GM04504 (cell line): Measurements from ENCODE around the gene PCED1B.
"Not testable (repeated sequence)": the region's sequence is repeated elsewhere in the genome, so short reads cannot be mapped to it uniquely, and the experiment has no call there.

Experiments
- DNase-seq: peaks from one replicate; pipeline ENCODE4 v3.0.0-alpha.2; 2012; ENCODE audit warnings: low read depth

The PCED1B gene

DNA sequence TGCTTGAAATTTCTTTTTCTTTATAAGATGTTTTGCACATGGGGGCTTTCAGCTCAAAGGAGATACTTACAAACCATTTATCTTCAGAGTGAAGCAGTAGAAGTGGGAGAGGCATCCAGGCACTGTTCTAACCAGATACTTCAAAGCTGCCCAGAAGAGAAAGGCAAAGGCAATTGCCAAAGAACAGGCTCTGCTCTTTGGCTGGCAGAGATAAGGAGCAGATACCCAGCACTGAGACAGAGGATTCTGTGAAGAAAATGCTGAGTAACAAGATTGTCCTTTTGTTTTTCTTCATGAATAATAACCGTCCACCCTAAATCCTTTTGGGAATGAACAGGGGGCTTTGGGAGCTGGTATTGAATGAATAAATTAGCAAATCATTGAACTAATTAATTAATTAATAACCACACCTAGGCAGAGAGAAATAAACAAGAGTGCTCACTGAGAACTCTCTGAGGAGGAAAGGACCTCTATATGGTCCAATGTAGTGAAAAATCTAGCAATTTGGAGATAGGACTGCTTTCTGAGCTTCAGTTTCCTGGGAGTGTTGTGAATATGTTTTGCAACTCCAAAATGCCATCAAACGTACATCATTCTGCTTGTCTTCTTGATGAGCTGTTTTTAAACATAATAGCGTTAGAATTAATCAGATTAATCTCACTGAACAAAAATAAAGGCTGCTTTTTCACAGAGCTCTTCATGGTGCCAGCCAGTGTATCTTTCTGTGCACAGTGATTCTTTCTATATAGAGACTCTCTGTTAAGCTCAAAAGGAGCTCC lies 193.2 kb downstream of the PCED1B start:
- no peak for DNase-seq

DNA sequence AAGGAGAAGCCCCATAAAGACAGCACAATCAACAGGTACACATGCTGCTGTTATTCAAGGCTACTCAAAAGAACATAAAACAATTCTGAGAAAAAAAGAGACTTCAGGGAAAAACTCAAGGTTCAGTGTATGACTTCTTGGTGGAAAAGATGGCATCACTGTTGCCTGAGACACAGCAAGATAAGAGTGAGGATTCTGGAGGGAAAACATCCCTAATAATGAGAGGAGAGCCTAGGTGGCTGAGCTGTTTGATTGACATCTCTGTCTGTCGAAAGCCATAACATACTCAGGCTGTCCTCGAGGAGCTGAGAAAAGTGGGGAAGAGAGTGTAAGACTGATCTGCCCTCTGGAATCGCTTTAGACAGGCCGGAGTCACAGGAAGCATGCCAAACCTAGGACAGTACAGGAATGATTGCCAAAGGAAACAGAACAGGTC lies 193.8 kb downstream of the PCED1B start:
- DNase-seq: no peak

DNA sequence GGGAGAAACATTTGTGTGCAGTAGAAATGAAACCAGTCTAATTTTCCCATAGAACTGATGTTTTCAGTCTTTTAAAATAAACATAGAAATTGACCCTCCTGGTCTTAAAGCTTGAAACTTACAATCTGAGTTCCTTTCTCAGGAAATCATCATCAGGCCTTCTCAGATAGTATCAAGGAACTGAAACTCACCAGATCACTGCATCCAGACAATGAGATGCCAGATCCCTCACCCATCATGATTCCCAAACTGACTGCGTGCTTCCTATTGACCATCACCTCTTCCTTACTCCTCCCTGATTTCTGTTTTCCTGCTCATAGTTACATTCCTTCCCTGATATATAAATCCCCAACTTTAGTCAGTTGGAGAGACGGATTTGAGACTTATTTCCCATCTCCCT lies 195.3 kb downstream of the PCED1B start:
- no peak for DNase-seq

DNA sequence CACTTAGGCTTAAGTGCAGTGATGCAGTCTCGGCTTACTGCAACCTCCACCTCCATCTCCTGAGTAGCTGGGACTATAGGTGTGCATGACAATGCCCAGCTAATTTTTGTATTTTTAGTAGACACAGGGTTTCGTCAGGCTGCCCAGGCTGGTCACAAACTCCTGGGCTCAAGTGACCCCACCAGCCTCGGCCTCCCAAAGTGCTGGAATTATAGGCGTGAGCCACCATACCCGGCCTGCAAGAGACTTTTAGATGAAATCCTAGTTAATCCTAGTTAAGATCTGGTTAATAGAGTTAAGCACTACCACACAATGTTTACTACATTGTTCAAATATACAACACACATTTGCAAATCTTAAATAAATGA lies 196.8 kb downstream of the PCED1B start:
- no peak for DNase-seq

DNA sequence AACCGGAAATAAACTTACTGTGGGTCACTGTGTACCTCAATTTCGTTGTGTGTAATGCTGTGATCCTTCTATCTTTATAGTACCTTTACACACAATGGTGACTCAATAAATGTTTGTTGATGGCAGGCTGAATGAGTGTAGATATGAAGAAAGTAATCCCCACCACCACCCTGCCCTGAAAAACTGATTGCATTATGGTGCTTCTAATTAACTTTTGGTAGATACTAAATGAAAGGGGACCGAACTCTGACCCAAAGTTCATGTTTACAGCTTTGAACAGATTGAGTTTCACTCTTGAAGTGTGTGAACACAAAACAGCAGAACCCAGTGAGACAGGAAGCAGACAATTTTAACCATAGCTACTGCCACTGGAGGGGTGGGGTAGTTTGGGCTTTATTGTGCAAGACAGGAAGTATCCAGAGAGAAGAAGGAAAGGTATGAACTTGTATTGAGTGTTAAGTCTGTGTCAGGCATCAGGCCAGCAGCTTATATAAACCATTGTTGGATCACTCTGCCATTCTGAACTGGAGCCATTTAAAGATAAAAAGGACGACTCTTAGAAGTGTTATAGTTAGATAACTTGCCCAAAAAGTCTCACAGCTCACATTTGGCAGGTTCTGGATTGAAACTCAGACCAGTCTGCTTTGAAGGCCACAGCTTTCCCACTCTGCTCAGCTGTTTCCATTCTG lies 197.3 kb downstream of the PCED1B start:
- DNase-seq: peak; percentile 17

DNA sequence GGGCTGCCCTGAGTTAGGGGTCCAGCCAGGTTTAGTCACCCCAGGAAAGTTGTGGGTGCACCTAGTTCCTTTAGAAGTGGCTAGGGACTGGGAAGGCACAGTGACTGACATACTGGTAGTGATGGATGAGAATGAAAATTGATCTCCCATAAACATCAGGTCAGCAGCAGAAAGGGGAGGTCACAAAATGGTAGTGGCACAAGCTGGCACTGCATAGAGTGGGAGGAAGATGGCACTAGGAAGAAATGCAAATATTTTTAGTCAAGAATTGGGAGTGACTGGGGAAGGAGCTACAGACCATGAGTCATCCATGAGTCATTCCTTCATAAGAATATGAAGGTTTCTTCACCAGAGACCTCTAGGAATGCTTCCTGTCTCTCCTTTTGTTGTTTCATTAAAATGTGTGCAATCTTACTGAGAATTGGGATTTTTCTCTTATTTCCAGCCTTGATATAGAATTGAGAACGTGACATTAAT lies 198.6 kb downstream of the PCED1B start:
- peak; percentile 70 for DNase-seq

DNA sequence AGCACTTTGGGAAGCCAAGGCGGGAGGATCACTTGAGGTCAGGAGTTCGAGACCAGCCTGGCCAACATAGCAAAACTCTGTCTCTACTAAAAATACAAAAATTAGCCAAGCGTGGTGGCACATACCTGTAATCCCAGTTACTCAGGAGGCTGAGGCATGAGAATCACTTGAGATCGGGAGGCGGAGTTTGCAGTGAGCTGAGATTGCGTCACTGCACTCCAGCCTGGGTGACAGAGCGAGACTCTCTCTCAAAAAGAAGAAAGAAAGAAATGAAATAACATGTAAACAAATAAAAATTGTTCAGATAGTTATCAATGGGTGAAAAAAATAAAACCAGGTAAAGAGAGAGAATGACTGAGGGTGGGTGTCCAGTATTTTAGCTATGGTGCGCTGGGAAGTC lies 200.3 kb downstream of the PCED1B start:
- DNase-seq: not testable (repeated sequence)

DNA sequence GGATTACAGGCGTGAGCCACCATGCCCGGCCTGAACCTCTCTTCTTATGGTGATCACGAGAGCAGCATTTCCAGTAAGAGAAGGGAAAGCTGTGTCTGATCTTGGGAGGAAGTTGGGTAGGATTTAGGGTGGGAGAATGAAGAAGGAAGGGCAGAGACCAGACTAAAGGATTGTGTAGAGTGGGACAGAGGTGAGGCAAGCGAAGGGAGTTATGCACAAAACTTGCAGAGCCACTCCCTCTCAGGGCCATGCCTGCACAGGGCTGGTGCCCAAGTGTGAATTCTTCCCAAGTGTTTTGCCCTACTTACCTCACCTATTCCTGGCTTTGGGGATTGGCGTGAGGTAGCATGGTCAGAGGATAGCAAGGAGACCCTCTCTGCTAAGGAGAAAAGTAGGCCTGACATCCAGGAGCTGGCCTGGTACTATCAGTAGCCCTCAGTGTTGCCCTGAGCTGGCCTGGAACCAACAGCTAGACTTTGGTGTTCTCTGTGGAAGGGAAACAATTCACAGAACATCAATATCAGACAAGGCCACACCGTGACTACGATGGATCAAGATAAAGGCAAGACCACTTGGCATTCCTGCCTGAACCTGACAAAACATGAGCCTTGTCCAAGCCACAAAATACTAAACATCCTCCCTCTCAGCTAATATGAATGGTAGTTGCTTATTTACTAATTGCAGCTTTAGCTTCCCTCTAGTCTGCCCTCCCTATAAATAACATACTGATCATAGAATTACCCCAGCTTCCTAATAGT lies 201.3 kb downstream of the PCED1B start:
- no peak for DNase-seq

DNA sequence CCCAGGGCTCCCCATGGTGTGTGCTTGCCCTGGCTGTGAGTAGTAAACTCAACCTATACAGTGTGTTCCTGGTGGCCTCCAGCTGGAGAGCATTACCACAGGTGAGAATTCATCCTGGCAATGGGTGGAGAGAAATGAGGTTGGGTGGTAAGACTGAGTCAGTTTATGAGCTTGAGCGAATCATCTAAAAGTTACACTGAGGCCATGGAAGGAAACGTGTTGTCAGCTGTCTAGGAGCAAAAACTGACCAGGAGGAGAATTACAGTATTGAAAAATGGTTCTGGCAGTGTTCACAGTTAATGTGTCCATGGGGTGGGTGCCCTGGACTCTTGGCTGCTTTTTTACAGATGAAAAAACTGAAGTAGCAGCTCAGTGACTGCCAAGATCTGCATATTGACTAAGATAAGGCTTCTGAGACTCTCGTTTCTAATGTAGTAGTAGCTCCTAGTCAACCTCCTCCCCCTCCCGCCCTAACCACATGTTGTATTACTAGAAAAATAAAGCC lies 202.3 kb downstream of the PCED1B start:
- DNase-seq: no peak

DNA sequence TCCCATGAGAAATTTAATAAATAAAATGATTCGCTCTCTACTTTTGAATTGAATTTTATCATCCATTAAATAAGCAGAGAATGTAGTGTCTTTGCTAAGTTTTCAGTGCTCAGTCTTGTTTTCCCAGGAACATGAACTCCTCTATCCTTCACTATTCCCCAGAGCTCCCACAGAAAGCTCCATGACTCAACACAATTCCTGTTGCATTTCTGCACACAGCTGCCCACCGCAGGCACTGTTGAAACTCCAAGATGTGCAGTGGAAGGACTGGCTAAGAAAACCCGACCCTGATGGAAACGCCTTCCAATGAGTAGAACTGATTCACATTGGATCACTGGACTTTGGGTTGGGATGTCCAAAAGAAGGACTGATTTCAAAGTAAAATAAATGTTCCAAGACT lies 202.8 kb downstream of the PCED1B start:
- no peak for DNase-seq
